Retinal pigment epithelial cell (primary cell): ENCODE results near the gene CACNA1B.

Experiments used
- DNase-seq: peaks from one replicate; pipeline ENCODE4 v3.0.0-alpha.2; 2010; ENCODE audit warnings: low read depth
- H3K4me3 ChIP-seq: 2 replicates; pipeline ENCODE4 v1.5.1; 2011; ENCODE audit warnings: mild to moderate bottlenecking, low read length, control low read depth, moderate library complexity
- TF ChIP-seq, protein P1 (sequence below): conservative IDR thresholded peaks from 2 replicates; pipeline ENCODE4 v1.5.1; 2011; ENCODE audit warnings: low read depth, low read length, control low read depth, inconsistent platforms

Gene CACNA1B

DNA sequence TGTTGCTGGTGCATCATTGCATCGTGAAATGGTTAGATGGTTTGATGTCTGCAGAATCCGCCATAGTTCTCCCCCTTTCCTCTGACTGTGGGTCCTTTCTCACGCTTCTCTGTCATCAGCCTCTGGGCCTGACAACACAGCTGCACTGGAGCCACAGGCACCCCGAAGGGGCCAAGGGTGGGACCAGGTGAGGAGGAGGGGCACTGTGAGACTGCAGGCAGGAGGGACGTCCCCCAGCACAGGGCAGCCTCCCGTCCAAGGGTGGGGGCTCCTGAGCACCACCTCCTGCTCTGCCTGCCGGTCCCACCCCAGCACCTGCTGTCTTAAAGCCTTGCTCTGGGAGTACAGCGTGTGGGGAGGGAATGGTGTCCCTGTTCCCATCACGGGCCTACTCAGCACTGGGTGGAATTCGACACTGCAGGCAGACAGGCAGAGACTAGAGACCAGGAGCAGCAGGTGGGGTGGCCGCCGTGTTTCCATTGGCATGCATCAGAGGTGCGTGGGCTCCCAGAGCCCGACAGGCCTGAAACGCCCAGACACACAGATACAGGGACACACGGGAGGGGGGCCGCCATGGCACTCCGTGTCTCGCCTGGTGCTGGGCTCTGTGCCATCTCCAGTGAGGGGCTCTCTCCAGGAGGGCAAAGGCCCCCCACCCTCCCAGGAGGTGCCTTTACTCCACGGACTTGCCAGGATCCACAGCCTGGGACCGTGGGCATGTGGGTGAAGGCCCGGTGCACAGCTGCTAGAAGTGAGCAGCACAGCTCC lies 15.0 kb downstream of the CACNA1B start:
- DNase-seq: no peak
- TF ChIP-seq, protein P1, sequence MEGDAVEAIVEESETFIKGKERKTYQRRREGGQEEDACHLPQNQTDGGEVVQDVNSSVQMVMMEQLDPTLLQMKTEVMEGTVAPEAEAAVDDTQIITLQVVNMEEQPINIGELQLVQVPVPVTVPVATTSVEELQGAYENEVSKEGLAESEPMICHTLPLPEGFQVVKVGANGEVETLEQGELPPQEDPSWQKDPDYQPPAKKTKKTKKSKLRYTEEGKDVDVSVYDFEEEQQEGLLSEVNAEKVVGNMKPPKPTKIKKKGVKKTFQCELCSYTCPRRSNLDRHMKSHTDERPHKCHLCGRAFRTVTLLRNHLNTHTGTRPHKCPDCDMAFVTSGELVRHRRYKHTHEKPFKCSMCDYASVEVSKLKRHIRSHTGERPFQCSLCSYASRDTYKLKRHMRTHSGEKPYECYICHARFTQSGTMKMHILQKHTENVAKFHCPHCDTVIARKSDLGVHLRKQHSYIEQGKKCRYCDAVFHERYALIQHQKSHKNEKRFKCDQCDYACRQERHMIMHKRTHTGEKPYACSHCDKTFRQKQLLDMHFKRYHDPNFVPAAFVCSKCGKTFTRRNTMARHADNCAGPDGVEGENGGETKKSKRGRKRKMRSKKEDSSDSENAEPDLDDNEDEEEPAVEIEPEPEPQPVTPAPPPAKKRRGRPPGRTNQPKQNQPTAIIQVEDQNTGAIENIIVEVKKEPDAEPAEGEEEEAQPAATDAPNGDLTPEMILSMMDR: no peak
- H3K4me3 ChIP-seq: no peak overlapping the region

- DNase-seq: no peak
- no peak overlapping the region for H3K4me3 ChIP-seq
- TF ChIP-seq, protein P1: no peak
Measured at GRCh38 chr9:137893670-137894069, 16.1 kb downstream of the CACNA1B start.

DNA sequence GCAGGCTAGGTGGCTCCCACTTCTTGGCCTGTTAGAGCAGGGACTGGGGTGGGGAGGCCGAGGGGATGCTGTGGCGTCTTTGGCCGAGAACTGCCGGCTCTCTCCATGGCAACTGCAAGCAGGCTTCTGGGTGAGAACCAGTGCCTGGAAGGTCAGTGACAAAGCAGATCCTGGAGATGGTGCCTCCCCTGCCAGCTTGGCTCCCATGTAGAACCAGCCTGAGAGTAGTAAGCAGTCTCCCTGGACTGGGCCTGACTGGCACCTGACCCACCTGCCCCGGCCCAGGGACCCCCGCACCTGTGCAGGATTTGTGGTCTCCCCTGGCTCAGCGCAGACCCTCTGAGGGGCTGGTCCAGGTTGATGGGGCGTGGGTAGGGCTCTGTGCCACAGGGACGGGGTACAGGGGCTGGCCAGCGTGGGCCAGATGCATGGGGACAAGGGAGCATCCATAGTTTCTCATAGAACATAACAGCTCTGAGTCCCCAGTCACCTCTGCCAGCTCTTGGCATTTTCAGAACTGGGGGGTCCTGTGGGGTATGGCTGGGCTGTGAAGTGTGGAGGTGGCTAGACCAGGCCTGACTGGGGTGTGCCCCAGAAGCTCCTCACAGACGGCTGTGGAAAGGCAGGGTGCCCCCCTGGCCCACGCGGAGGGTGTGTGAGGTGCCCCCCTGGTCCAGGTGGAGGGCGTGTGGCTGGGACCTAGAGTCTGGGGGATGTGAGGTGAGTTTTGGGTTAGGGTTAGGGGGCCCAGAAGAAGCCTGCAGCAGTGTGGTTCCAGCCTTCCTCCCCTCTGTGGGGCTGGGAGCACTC lies 22.2 kb downstream of the CACNA1B start:
- no peak overlapping the region for H3K4me3 ChIP-seq
- no peak for DNase-seq
- TF ChIP-seq, protein P1: no peak

DNA sequence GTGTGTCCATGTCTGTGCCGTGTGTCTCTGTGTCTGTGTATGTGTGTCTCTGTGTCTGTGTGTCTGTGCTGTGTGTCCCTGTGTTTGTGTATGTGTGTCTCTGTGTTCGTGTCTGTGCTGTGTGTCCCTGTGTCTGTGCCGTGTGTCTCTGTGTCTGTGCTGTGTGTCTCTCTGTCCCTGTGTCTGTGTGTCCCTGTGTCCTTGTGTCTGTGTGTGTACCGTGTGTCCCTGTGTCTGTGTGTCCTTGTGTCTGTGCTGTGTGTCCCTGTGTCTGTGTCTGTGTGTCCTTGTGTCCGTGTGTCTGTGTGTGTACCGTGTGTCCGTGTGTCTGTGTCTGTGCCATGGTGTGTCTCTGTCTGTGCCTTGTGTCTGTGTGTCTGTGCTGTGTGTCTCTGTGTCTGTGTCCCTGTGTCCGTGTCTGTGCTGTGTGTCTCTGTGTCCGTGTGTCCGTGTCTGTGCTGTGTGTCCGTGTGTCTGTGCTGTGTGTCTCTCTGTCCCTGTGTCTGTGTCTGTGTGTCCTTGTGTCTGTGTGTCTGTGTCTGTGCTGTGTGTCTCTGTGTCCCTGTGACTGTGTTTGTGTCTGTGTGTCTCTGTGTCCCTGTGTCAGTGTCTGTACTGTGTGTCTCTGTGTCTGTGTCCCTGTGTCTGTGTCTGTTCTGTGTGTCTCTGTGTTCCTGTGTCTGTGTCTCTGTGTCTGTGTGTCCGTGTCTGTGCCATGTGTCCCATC lies 23.2 kb downstream of the CACNA1B start:
- TF ChIP-seq, protein P1: no peak
- DNase-seq: no peak
- no peak overlapping the region for H3K4me3 ChIP-seq

- TF ChIP-seq, protein P1: no peak
- no peak overlapping the region for H3K4me3 ChIP-seq
- DNase-seq: no peak
Measured at GRCh38 chr9:137902646-137903045, 25.1 kb downstream of the CACNA1B start.

- TF ChIP-seq, protein P1: no peak
- no peak overlapping the region for H3K4me3 ChIP-seq
- no peak for DNase-seq
Measured at GRCh38 chr9:137905740-137906139, 28.2 kb downstream of the CACNA1B start.
